ENCODE data around the gene GLP1R. TPM values are rescaled to one million over a fixed set of nuclear protein-coding genes. Genes with fewer than 3 reads are reported as not detected.

Gene GLP1R
- total RNA-seq, 2 experiments from 2014 or later, result not detected

DNA sequence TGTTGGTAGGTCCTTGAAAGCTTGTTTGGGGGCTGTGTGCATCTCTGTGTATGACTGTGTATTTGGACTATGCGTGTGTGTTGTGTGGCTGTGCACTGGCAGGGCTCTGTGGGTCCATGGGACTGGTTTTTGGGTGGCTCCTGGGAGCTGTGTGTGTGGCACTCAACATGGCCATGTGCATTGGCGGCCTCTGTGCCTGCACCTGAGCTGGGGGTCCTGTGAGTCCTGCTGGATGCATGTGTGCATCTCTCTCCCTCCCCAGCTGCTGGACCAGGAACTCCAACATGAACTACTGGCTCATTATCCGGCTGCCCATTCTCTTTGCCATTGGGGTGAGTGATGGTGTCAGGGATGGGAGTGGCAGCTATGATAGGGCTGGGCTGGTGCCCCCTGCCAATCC, 30.1 kb downstream of the GLP1R start:
- peaks cover 2% of the 10 kb centered on the region for H3K4me1 Mint-ChIP-seq
- no peaks in the 10 kb centered on the region for H3K9me3 Mint-ChIP-seq
- no peak overlapping the region for H3K4me3 Mint-ChIP-seq
- no peaks in the 10 kb centered on the region for H3K27me3 Mint-ChIP-seq
- no peak overlapping the region for H3K27ac Mint-ChIP-seq
- no peaks in the 10 kb centered on the region for H3K36me3 Mint-ChIP-seq
- no peak for ATAC-seq (ENCODE audit: low read depth)
- POLR2A ChIA-PET, result no interaction called here
- no peak for DNase-seq

DNA sequence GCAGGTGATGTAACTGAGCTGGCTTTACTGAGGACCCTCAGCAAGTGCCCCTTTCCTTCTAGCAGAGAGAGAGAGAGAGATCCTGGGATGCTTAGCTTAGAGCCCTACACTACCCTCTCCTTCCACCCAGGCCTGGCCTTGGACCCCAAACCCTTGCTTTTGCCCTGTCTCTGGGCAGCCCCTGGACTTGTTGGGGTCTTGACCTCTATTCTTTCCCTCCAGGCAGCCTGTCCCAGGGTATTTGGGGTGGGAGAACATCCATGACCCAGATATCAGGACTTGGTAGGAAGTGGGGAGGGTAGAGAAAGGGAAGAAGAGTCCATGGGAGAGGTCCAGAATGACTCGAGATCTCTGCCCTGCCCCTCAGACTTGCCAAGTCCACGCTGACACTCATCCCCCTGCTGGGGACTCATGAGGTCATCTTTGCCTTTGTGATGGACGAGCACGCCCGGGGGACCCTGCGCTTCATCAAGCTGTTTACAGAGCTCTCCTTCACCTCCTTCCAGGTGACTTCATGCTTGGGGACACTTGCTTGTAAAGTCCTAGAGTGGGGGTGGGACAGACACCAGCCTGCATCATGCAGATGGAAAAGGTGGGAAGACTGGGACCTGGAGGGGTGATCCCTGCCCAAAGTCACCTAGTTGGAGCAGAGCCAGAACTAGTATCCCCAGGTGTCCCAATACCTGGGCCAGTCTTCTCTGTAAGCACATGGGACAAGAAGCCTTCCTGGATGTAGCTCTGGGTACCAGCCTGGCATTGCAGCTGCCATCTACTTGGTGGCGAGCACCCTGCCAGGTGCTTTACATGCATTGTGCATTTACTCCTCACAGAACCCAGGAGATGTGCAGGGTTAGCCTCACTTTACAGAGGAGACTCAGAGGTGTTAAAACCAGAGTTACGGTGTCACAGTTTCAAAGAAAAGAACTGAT, 30.9 kb downstream of the GLP1R start:
- DNase-seq (no peak), ATAC-seq (ENCODE audit: low read depth) (no peak)
- Mint-ChIP-seq H3K4me3 (no peak overlapping the region), H3K4me1 (peaks cover 4% of the 10 kb centered on the region), H3K9me3 (no peaks in the 10 kb centered on the region), H3K36me3 (no peaks in the 10 kb centered on the region), H3K27me3 (no peaks in the 10 kb centered on the region), H3K27ac (no peak overlapping the region)
- POLR2A ChIA-PET, result no interaction called here

DNA sequence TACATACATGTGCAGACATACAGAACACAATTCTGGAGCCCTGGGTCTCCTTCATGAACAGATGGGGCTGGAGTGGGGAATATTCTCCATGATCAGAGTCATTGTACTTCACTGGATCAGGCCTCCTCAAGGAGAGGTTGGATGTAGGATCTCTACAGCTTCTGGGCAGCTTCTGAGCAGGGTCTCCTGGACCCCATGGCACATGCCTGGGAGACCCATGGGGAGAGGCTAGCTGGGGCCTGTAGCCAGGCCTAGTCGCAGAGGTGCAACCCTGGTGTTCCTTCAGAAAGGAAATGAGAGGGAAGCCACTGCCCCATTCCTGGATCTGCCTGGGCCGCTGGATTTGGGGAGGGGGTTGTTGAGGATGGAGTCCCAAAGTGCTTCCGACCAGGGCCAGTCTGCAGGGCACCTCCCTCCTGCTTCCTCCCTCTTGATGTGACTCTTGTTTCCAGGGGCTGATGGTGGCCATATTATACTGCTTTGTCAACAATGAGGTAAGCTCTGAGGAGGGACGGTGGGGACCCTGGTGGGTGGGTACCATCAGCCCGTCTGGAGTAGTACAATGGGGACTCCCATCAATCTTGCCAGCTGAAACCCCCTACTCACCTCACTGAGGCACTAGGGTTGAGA, 31.8 kb downstream of the GLP1R start:
- H3K27me3 Mint-ChIP-seq, result no peaks in the 10 kb centered on the region
- peaks cover 4% of the 10 kb centered on the region for H3K4me1 Mint-ChIP-seq
- POLR2A ChIA-PET, result no interaction called here
- no peak overlapping the region for H3K27ac Mint-ChIP-seq
- no peak overlapping the region for H3K4me3 Mint-ChIP-seq
- H3K36me3 Mint-ChIP-seq, result no peaks in the 10 kb centered on the region
- DNase-seq (no peak), ATAC-seq (ENCODE audit: low read depth) (no peak)
- no peaks in the 10 kb centered on the region for H3K9me3 Mint-ChIP-seq

DNA sequence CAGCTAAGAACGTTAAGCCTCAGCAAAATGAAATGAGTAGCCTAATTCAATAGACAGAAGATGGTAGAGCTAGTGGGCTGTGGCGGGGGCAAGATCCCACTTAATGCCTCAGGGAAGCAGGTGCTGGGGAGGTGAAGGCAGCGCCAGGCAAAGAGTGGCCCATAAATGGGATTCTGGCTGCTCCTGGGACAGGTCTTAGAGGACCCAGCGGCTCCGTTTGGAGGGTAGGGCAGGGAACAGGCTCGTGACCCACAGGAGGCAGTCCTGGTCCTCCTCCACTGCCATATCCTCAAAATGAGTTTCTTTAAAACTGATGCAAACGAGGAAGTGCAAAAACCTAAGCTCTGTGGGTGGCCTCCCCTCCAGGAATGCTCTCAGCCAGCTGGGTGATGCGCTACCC, 33.7 kb downstream of the GLP1R start:
- Mint-ChIP-seq H3K27ac (no peak overlapping the region), H3K27me3 (peaks cover 10% of the 10 kb centered on the region), H3K4me3 (no peak overlapping the region), H3K36me3 (no peaks in the 10 kb centered on the region), H3K4me1 (peaks cover 7% of the 10 kb centered on the region), H3K9me3 (no peaks in the 10 kb centered on the region)
- no peak for ATAC-seq (ENCODE audit: low read depth)
- DNase-seq, result no peak
- POLR2A ChIA-PET, result no interaction called here

GRCh38 chr6:39083231-39083634, 34.7 kb downstream of the GLP1R start:
- POLR2A ChIA-PET, result no interaction called here
- peaks cover 7% of the 10 kb centered on the region for H3K4me1 Mint-ChIP-seq
- H3K27ac Mint-ChIP-seq, result no peak overlapping the region
- no peaks in the 10 kb centered on the region for H3K36me3 Mint-ChIP-seq
- ATAC-seq (ENCODE audit: low read depth), result no peak
- no peak overlapping the region for H3K4me3 Mint-ChIP-seq
- no peaks in the 10 kb centered on the region for H3K9me3 Mint-ChIP-seq
- no peak for DNase-seq
- peaks cover 17% of the 10 kb centered on the region for H3K27me3 Mint-ChIP-seq

DNA sequence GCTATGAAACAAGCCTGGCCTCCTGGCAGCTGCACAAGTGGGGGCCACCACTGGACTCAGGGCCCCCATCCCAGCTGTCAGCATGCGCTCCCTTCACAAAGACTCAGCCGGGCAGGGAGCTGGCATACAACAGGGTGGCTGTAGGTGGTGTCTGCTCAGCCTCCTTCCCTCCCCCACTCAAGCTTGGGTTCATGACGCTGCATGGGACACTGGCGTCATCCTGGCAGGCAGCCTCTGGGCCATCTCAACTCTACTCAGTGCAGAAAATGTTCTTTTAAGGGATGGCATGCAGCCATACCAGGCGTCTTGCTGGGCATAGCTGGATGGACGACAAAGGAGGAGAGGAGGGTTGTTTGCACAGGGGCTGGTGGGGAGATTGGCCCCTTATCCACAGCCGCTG, 35.9 kb downstream of the GLP1R start:
- no peaks in the 10 kb centered on the region for H3K36me3 Mint-ChIP-seq
- ATAC-seq (ENCODE audit: low read depth) (no peak), DNase-seq (no peak)
- H3K4me3 Mint-ChIP-seq, result no peak overlapping the region
- H3K27me3 Mint-ChIP-seq, result peaks cover 27% of the 10 kb centered on the region
- H3K27ac Mint-ChIP-seq, result no peak overlapping the region
- H3K9me3 Mint-ChIP-seq, result no peaks in the 10 kb centered on the region
- POLR2A ChIA-PET, result no interaction called here
- peaks cover 7% of the 10 kb centered on the region for H3K4me1 Mint-ChIP-seq

GRCh38 chr6:39085129-39085797, 36.7 kb downstream of the GLP1R start:
- Mint-ChIP-seq H3K36me3 (no peaks in the 10 kb centered on the region), H3K4me1 (peaks cover 9% of the 10 kb centered on the region), H3K4me3 (no peak overlapping the region), H3K9me3 (no peaks in the 10 kb centered on the region), H3K27ac (no peak overlapping the region), H3K27me3 (peaks cover 33% of the 10 kb centered on the region)
- POLR2A ChIA-PET, result no interaction called here
- DNase-seq (no peak), ATAC-seq (ENCODE audit: low read depth) (no peak)

DNA sequence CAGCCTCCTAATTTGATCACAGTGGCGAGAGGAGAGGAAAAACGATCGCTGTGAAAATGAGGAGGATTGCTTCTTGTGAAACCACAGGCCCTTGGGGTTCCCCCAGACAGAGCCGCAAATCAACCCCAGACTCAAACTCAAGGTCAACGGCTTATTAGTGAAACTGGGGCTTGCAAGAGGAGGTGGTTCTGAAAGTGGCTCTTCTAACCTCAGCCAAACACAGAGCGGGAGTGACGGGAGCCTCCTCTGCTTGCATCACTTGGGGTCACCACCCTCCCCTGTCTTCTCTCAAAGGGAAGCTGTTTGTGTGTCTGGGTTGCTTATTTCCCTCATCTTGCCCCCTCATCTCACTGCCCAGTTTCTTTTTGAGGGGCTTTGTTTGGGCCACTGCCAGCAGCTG, 37.7 kb downstream of the GLP1R start:
- H3K4me3 Mint-ChIP-seq, result no peak overlapping the region

DNA sequence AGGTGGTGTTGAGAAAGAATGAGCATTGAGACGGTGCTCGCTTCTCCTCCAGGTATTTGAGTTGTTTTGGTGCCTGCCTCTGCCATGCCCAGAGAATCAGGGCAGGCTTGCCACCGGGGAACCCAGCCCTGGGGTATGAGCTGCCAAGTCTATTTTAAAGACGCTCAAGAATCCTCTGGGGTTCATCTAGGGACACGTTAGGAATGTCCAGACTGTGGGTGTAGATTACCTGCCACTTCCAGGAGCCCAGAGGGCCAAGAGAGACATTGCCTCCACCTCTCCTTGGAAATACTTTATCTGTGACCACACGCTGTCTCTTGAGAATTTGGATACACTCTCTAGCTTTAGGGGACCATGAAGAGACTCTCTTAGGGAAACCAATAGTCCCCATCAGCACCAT, 38.1 kb downstream of the GLP1R start:
- Mint-ChIP-seq H3K36me3 (no peaks in the 10 kb centered on the region), H3K27me3 (peaks cover 39% of the 10 kb centered on the region), H3K4me3 (no peak overlapping the region), H3K4me1 (peaks cover 9% of the 10 kb centered on the region), H3K9me3 (no peaks in the 10 kb centered on the region), H3K27ac (no peak overlapping the region)
- POLR2A ChIA-PET, result no interaction called here
- DNase-seq (no peak), ATAC-seq (ENCODE audit: low read depth) (no peak)

More for the DNA sequence above, 37.7 kb downstream of the GLP1R start:
- POLR2A ChIA-PET, result no interaction called here
- Mint-ChIP-seq H3K9me3 (no peaks in the 10 kb centered on the region), H3K4me1 (peaks cover 9% of the 10 kb centered on the region), H3K27me3 (peaks cover 39% of the 10 kb centered on the region), H3K27ac (no peak overlapping the region), H3K36me3 (no peaks in the 10 kb centered on the region)
- DNase-seq, result no peak
- no peak for ATAC-seq (ENCODE audit: low read depth)

- no peaks in the 10 kb centered on the region for H3K9me3 Mint-ChIP-seq
- no peak overlapping the region for H3K4me3 Mint-ChIP-seq
- ATAC-seq (ENCODE audit: low read depth) (no peak), DNase-seq (no peak)
- no peaks in the 10 kb centered on the region for H3K36me3 Mint-ChIP-seq
- POLR2A ChIA-PET, result no interaction called here
- no peak overlapping the region for H3K27ac Mint-ChIP-seq
- peaks cover 9% of the 10 kb centered on the region for H3K4me1 Mint-ChIP-seq
- peaks cover 39% of the 10 kb centered on the region for H3K27me3 Mint-ChIP-seq
These were observed 38.6 kb downstream of the GLP1R start for GRCh38 chr6:39087197-39087596.

- no peaks in the 10 kb centered on the region for H3K9me3 Mint-ChIP-seq
- no peaks in the 10 kb centered on the region for H3K36me3 Mint-ChIP-seq
- no peak overlapping the region for H3K27ac Mint-ChIP-seq
- POLR2A ChIA-PET, result no interaction called here
- no peak overlapping the region for H3K4me3 Mint-ChIP-seq
- ATAC-seq (ENCODE audit: low read depth) (peak; percentile 56), DNase-seq (no peak)
- peaks cover 46% of the 10 kb centered on the region for H3K27me3 Mint-ChIP-seq
- H3K4me1 Mint-ChIP-seq, result peaks cover 9% of the 10 kb centered on the region
These were observed 39.8 kb downstream of the GLP1R start for GRCh38 chr6:39088331-39088730.

DNA sequence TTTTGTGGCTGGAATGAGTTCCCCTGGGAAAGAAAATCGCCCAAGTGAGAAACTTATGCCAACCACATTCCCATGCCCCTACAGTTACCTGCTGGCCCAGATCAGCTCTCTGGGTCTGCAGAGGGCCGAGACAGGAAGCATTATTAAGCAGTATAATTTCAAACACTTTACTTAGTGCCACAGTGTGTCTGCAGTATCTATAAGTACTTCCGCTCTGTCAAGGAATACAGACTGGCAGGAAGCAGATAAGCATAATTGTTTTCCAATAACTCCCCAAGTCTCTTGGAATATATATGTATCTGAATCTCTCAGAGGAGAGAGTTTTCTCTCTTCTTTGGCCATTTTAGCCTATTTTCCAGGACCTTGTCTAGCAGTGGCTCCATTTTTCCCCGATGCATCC, 41.5 kb downstream of the GLP1R start:
- Mint-ChIP-seq H3K9me3 (no peaks in the 10 kb centered on the region), H3K27me3 (peaks cover 50% of the 10 kb centered on the region), H3K4me3 (no peak overlapping the region), H3K36me3 (no peaks in the 10 kb centered on the region), H3K27ac (no peak overlapping the region), H3K4me1 (peaks cover 5% of the 10 kb centered on the region)
- no peak for ATAC-seq (ENCODE audit: low read depth)
- no peak for DNase-seq
- POLR2A ChIA-PET, result no interaction called here

DNA sequence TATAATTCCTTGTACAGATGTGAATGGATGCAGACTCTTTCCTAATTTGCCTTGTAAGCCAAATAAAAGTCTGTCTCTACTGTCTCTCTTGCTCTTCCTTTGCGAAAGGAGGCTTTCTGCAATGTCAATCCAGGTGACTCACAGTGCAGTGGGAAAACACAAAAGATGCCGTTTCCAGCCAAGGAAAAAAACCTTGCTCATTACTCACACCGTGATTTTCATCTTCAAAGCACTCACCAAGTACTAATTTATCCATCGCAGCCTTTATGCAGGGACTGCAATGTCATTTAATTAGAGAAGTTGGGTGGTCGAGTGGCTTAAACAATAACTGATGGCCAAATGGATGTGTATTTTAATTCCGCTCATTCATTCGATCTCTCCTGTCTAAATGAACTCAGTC, 42.6 kb downstream of the GLP1R start:
- no peak overlapping the region for H3K4me3 Mint-ChIP-seq

GRCh38 chr6:39092124-39092523, 43.5 kb downstream of the GLP1R start:
- H3K4me1 Mint-ChIP-seq, result peaks cover 2% of the 10 kb centered on the region
- no peak overlapping the region for H3K4me3 Mint-ChIP-seq
- POLR2A ChIA-PET, result no interaction called here

More for the DNA sequence above, 42.6 kb downstream of the GLP1R start:
- Mint-ChIP-seq H3K27ac (no peak overlapping the region), H3K27me3 (peaks cover 50% of the 10 kb centered on the region), H3K36me3 (no peaks in the 10 kb centered on the region), H3K4me1 (peaks cover 5% of the 10 kb centered on the region), H3K9me3 (no peaks in the 10 kb centered on the region)
- POLR2A ChIA-PET, result no interaction called here
- DNase-seq (no peak), ATAC-seq (ENCODE audit: low read depth) (no peak)

More at GRCh38 chr6:39092124-39092523, 43.5 kb downstream of the GLP1R start:
- Mint-ChIP-seq H3K36me3 (no peaks in the 10 kb centered on the region), H3K27me3 (peaks cover 43% of the 10 kb centered on the region), H3K27ac (no peak overlapping the region), H3K9me3 (no peaks in the 10 kb centered on the region)
- DNase-seq, result no peak
- ATAC-seq (ENCODE audit: low read depth), result no peak

Measured in activated naive CD8-positive, alpha-beta T cell treated with anti-CD3 and anti-CD28 coated beads, Interleukin-2, amount 10 ng/mL, durations not matched to agents 7 days and 5 days (primary cell).